Measurements from ENCODE around the gene SFMBT1. TPM values are rescaled to one million over a fixed set of nuclear protein-coding genes. Genes with fewer than 3 reads are reported as not detected.
"Not testable (repeated sequence)": the region's sequence is repeated elsewhere in the genome, so short reads cannot be mapped to it uniquely, and the experiment has no call there.

The SFMBT1 gene
- total RNA-seq, 1 donor: 11.6 TPM

GRCh38 chr3:53039376-53039752 is 6.5 kb downstream of the SFMBT1 start:
- peaks cover 46% of the 10 kb centered on the region for H3K79me2 ChIP-seq (ENCODE audit: insufficient read depth, low read length)

GRCh38 chr3:53038679-53039375 is 7.0 kb downstream of the SFMBT1 start:
- no peak for DNase-seq (ENCODE audit: insufficient read length, low spot score, missing footprints)
- peaks cover 43% of the 10 kb centered on the region for H3K79me2 ChIP-seq (ENCODE audit: insufficient read depth, low read length)
- no peak overlapping the region for H3K4me2 ChIP-seq (ENCODE audit: insufficient read depth, low read length)
- TF ChIP-seq CTCF (IDR thresholded peaks at IDR 0.05; ENCODE audit: extremely low read depth, low read depth, low read length): no peak
- H3K27ac ChIP-seq (ENCODE audit: low read depth, low read length): no peak overlapping the region
- peaks cover 2% of the 10 kb centered on the region for H4K20me1 ChIP-seq (ENCODE audit: insufficient read depth, low read length)
- no peaks in the 10 kb centered on the region for H3K9me3 ChIP-seq (ENCODE audit: low read depth, low read length)
- H2AFZ ChIP-seq (ENCODE audit: low read length): no peak overlapping the region
- no peaks in the 10 kb centered on the region for H3K36me3 ChIP-seq (ENCODE audit: insufficient read depth, low read length)
- H3K4me1 ChIP-seq (ENCODE audit: insufficient read depth, low read length): peaks cover 2% of the 10 kb centered on the region
- H3K4me3 ChIP-seq (ENCODE audit: insufficient read depth, low read length): no peak overlapping the region
- no peaks in the 10 kb centered on the region for H3K27me3 ChIP-seq (ENCODE audit: insufficient read depth, low read length)

More at GRCh38 chr3:53039376-53039752, 6.5 kb downstream of the SFMBT1 start:
- no peak for TF ChIP-seq CTCF (IDR thresholded peaks at IDR 0.05; ENCODE audit: extremely low read depth, low read depth, low read length)
- H3K36me3 ChIP-seq (ENCODE audit: insufficient read depth, low read length): no peaks in the 10 kb centered on the region
- no peak overlapping the region for H3K4me3 ChIP-seq (ENCODE audit: insufficient read depth, low read length)
- no peaks in the 10 kb centered on the region for H3K9me3 ChIP-seq (ENCODE audit: low read depth, low read length)
- no peak overlapping the region for H3K4me2 ChIP-seq (ENCODE audit: insufficient read depth, low read length)
- peaks cover 2% of the 10 kb centered on the region for H4K20me1 ChIP-seq (ENCODE audit: insufficient read depth, low read length)
- no peaks in the 10 kb centered on the region for H3K27me3 ChIP-seq (ENCODE audit: insufficient read depth, low read length)
- DNase-seq (ENCODE audit: insufficient read length, low spot score, missing footprints): no peak
- H2AFZ ChIP-seq (ENCODE audit: low read length): no peak overlapping the region
- no peak overlapping the region for H3K27ac ChIP-seq (ENCODE audit: low read depth, low read length)
- H3K4me1 ChIP-seq (ENCODE audit: insufficient read depth, low read length): peaks cover 6% of the 10 kb centered on the region

GRCh38 chr3:53035825-53036619 is 9.9 kb downstream of the SFMBT1 start:
- no peak for DNase-seq (ENCODE audit: insufficient read length, low spot score, missing footprints)
- Histone ChIP-seq H3K4me1 (ENCODE audit: insufficient read depth, low read length) (peaks cover 2% of the 10 kb centered on the region), H3K9me3 (ENCODE audit: low read depth, low read length) (no peaks in the 10 kb centered on the region), H3K36me3 (ENCODE audit: insufficient read depth, low read length) (no peaks in the 10 kb centered on the region), H3K27ac (ENCODE audit: low read depth, low read length) (no peak overlapping the region), H3K79me2 (ENCODE audit: insufficient read depth, low read length) (peaks cover 22% of the 10 kb centered on the region), H3K27me3 (ENCODE audit: insufficient read depth, low read length) (no peaks in the 10 kb centered on the region), H3K4me2 (ENCODE audit: insufficient read depth, low read length) (no peak overlapping the region), H2AFZ (ENCODE audit: low read length) (no peak overlapping the region), H4K20me1 (ENCODE audit: insufficient read depth, low read length) (peaks cover 2% of the 10 kb centered on the region), H3K4me3 (ENCODE audit: insufficient read depth, low read length) (no peak overlapping the region)
- TF ChIP-seq CTCF (IDR thresholded peaks at IDR 0.05; ENCODE audit: extremely low read depth, low read depth, low read length): peak; percentile 20

- H3K4me3 ChIP-seq (ENCODE audit: insufficient read depth, low read length); H3K36me3 ChIP-seq (ENCODE audit: insufficient read depth, low read length); DNase-seq (ENCODE audit: insufficient read length, low spot score, missing footprints); H4K20me1 ChIP-seq (ENCODE audit: insufficient read depth, low read length); H3K4me1 ChIP-seq (ENCODE audit: insufficient read depth, low read length); H3K27ac ChIP-seq (ENCODE audit: low read depth, low read length); H2AFZ ChIP-seq (ENCODE audit: low read length); H3K9me3 ChIP-seq (ENCODE audit: low read depth, low read length); H3K27me3 ChIP-seq (ENCODE audit: insufficient read depth, low read length); H3K4me2 ChIP-seq (ENCODE audit: insufficient read depth, low read length): not testable (repeated sequence)
- peaks cover 24% of the 10 kb centered on the region for H3K79me2 ChIP-seq (ENCODE audit: insufficient read depth, low read length)
Observed at GRCh38 chr3:53035018-53035417, 10.9 kb downstream of the SFMBT1 start.

- not testable (repeated sequence) for H3K4me1 ChIP-seq (ENCODE audit: insufficient read depth, low read length); H2AFZ ChIP-seq (ENCODE audit: low read length); H3K4me3 ChIP-seq (ENCODE audit: insufficient read depth, low read length); H3K27ac ChIP-seq (ENCODE audit: low read depth, low read length); H3K27me3 ChIP-seq (ENCODE audit: insufficient read depth, low read length); H4K20me1 ChIP-seq (ENCODE audit: insufficient read depth, low read length); H3K36me3 ChIP-seq (ENCODE audit: insufficient read depth, low read length); H3K9me3 ChIP-seq (ENCODE audit: low read depth, low read length); DNase-seq (ENCODE audit: insufficient read length, low spot score, missing footprints); H3K4me2 ChIP-seq (ENCODE audit: insufficient read depth, low read length)
- peaks cover 22% of the 10 kb centered on the region for H3K79me2 ChIP-seq (ENCODE audit: insufficient read depth, low read length)
Observed at GRCh38 chr3:53034411-53034810, 11.5 kb downstream of the SFMBT1 start.

Measured in osteoblast (primary cell).